ENCODE results near the gene ACSS2.

GRCh38 chr20:34831936-34832335, 44.5 kb upstream of the ACSS2 start:
- TF ChIP-seq CTCF (IDR thresholded peaks at IDR 0.05; ENCODE audit: insufficient read depth, low read depth, low read length) (no peak), EZH2 (IDR thresholded peaks at IDR 0.05; ENCODE audit: insufficient read depth, low read length) (no peak)
